ENCODE data around the gene NT5C1B.

DNA sequence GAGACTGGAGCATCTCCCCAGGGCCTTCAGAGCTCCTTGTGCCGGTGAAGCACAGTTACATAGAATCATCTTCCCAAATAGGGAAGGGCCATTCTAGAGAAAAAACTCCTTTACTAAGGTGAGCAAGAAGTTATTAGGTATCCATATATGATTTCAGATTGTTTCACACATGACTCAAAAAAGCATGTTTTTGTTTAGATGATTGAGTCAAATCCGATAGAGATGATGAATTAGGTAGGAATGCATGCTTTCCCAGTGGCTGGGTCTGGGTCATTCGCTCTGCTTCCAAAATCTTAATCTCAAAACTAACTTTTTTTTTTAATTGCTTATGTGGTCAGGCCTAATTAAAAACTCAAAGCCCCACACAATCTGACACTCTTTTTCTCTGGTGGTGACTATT is 3.8 kb downstream of the NT5C1B start:
- TF ChIP-seq, protein P1, sequence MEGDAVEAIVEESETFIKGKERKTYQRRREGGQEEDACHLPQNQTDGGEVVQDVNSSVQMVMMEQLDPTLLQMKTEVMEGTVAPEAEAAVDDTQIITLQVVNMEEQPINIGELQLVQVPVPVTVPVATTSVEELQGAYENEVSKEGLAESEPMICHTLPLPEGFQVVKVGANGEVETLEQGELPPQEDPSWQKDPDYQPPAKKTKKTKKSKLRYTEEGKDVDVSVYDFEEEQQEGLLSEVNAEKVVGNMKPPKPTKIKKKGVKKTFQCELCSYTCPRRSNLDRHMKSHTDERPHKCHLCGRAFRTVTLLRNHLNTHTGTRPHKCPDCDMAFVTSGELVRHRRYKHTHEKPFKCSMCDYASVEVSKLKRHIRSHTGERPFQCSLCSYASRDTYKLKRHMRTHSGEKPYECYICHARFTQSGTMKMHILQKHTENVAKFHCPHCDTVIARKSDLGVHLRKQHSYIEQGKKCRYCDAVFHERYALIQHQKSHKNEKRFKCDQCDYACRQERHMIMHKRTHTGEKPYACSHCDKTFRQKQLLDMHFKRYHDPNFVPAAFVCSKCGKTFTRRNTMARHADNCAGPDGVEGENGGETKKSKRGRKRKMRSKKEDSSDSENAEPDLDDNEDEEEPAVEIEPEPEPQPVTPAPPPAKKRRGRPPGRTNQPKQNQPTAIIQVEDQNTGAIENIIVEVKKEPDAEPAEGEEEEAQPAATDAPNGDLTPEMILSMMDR (IDR thresholded peaks at IDR 0.05; ENCODE audit: insufficient read depth, low read length, poor library complexity, severe bottlenecking), result no peak
- no peak for TF ChIP-seq EZH2phosphoT487 (conservative IDR thresholded peaks at IDR 0.05; ENCODE audit: low read length)

Data from SU-DHL-6 (cell line).